Measurements from ENCODE around the gene LIME1. TPM values are rescaled to one million over a fixed set of nuclear protein-coding genes. Genes with fewer than 3 reads are reported as not detected.

LIME1 gene
- total RNA-seq, 4 donors from 2014 or later = 12.2 to 36.5 (median 16.9) TPM

DNA sequence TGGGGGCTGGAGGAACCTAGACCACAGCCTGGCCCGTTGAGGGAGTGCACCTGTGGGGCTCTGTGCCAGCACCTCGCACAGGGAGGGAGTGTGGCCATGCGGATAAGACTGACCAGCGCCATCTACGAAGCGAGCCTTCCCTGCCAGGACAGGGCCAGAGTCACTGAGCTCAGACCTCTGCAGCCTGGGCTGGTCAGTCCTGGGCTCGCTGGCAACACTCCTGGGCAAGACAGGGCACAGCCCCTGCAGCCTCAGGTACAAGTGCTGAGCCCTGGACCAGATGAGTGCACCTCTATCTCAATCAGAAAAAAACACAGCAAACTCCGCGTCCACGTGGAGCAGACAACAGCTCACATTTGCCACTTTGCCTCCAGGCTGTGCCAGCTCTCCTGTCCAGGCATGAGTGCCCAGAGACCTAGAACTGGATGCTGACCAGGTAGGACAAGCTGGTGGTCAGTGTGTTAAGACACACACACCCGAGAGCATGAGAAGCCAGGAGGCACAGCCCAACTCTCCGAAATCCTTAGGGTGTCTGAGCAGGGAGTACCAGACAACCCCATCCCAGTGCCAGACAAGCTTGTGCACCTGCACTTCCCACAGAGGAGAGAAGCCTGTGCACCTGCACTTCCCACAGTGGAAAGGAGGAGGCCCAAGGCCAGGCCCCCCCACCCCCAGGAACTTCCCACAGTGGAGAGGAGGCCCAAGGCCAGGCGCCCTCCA, 33.6 kb upstream of the LIME1 start:
- TF ChIP-seq, protein P1, sequence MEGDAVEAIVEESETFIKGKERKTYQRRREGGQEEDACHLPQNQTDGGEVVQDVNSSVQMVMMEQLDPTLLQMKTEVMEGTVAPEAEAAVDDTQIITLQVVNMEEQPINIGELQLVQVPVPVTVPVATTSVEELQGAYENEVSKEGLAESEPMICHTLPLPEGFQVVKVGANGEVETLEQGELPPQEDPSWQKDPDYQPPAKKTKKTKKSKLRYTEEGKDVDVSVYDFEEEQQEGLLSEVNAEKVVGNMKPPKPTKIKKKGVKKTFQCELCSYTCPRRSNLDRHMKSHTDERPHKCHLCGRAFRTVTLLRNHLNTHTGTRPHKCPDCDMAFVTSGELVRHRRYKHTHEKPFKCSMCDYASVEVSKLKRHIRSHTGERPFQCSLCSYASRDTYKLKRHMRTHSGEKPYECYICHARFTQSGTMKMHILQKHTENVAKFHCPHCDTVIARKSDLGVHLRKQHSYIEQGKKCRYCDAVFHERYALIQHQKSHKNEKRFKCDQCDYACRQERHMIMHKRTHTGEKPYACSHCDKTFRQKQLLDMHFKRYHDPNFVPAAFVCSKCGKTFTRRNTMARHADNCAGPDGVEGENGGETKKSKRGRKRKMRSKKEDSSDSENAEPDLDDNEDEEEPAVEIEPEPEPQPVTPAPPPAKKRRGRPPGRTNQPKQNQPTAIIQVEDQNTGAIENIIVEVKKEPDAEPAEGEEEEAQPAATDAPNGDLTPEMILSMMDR (IDR thresholded peaks at IDR 0.05) = no peak
- TF ChIP-seq POLR2A (IDR thresholded peaks at IDR 0.05) (no peak), EP300 (IDR thresholded peaks at IDR 0.05) (no peak), POLR2AphosphoS5 (IDR thresholded peaks at IDR 0.05) (no peak)
- WGBS = 81% methylated on average over 3 of the region's 13 CpGs
- no peaks in the 10 kb centered on the region for H3K9me3 ChIP-seq
- H3K4me3 ChIP-seq = no peak overlapping the region
- no peaks in the 10 kb centered on the region for H3K27me3 ChIP-seq
- peaks cover 34% of the 10 kb centered on the region for H3K36me3 ChIP-seq
- H3K27ac ChIP-seq = no peak overlapping the region
- H3K4me1 ChIP-seq = peaks cover 34% of the 10 kb centered on the region
- peak; percentile 59 to 71 for DNase-seq (ENCODE audit: low spot score in 2 of 2)

DNA sequence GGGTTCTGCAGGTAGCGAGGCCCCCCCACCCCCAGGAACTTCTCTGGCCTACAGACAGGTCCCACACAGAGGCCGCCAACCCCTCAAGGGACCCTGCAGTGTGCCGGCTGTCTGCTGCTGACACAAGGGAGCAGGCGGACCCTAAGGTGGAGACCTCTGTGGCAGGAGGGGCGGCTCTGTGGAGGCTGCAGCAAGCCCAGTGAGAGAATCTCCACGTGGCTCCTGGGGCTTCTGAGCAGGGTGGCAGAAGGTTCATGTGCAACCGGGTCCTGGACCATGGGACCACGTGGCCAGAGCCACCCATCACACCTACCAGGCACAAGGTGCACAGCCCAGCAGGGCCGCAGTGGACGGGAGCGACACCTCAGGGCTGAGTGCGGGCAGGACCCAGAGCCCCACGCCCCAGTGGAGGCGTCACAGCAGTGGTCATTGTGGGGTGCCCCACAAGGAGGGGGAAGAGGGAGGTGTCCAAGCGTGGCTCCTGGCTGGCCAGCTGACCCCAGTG, 32.9 kb upstream of the LIME1 start:
- peak in 1 of 2 donors; percentile 60 for DNase-seq (ENCODE audit: low spot score in 2 of 2)

DNA sequence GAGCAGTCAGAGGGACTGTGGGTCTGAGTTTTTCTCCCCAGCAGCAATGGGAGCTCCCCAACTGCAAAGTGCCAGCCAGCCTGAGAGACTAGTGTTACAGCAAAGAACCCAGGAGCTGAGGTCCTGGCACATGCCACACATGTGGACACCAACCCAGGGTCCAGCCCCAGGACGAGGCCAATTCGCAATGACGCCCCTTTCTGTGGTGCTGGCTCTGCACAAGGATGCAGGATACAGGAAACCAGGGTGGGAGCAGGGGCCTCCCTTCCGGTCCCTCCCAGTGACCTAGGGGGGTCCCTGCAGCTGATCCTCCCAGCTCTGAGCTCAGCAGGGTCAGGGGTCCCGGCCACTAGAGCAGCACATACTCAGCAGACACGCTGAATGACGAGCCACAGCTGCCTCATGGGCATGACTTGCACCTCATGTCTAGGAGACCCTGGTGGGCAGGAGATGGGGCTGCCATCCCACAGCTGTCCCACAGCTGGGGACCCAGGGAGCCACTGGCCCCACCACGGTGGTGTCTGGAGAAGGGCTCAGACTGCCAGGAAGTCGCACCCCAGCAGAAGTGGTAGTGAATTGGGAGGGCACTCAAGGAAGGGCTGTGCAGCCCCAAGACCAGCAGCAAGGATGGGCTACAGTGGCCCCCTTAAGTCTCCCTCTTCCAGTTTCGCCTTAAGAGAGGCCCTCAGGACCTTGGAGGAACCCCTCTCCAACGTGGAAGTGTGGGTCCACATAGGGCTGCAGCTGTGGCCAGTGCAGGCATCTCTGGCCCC, 32.3 kb upstream of the LIME1 start:
- Histone ChIP-seq H3K27me3 (no peaks in the 10 kb centered on the region), H3K4me1 (peaks cover 31% of the 10 kb centered on the region), H3K36me3 (peaks cover 38% of the 10 kb centered on the region), H3K4me3 (no peak overlapping the region), H3K9me3 (no peaks in the 10 kb centered on the region), H3K27ac (no peak overlapping the region)
- TF ChIP-seq POLR2A (IDR thresholded peaks at IDR 0.05) (no peak), POLR2AphosphoS5 (IDR thresholded peaks at IDR 0.05) (no peak), EP300 (IDR thresholded peaks at IDR 0.05) (no peak)
- TF ChIP-seq, protein P1 (IDR thresholded peaks at IDR 0.05) = no peak
- DNase-seq (ENCODE audit: low spot score in 2 of 2) = peak; percentile 56 to 69
- 73% methylated on average over 4 of the region's 11 CpGs for WGBS

More for the DNA sequence above, 32.9 kb upstream of the LIME1 start:
- H3K27me3 ChIP-seq = no peaks in the 10 kb centered on the region
- TF ChIP-seq, protein P1 (IDR thresholded peaks at IDR 0.05) = no peak
- TF ChIP-seq POLR2AphosphoS5 (IDR thresholded peaks at IDR 0.05) = no peak
- no peak for TF ChIP-seq EP300 (IDR thresholded peaks at IDR 0.05)
- no peak for TF ChIP-seq POLR2A (IDR thresholded peaks at IDR 0.05)
- H3K36me3 ChIP-seq = peaks cover 34% of the 10 kb centered on the region
- H3K4me1 ChIP-seq = peaks cover 31% of the 10 kb centered on the region
- no peaks in the 10 kb centered on the region for H3K9me3 ChIP-seq
- WGBS = no CpG with 5 or more reads among the region's 15 CpGs
- H3K27ac ChIP-seq = no peak overlapping the region
- H3K4me3 ChIP-seq = no peak overlapping the region

DNA sequence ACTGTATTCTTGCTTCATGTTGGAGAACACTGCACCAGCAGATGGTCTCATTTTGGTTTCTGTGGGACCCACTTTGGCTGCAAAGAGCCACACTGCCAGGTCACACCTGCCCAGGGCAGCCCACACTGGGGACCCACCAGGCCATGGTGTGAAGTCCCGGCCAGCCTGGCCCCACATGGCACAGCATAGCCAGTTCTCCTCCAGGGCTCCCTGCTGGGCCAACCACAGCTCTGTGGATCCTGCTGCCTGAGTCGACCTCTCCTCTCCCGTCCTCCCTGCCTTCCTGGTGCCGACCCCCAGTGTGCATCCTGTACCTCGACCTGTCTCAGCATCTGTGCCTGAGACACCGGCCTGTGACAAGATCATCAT, 31.7 kb upstream of the LIME1 start:
- peak; percentile 50 to 55 for DNase-seq (ENCODE audit: low spot score in 2 of 2)
- H3K27me3 ChIP-seq = no peaks in the 10 kb centered on the region
- TF ChIP-seq, protein P1 (IDR thresholded peaks at IDR 0.05) = no peak
- TF ChIP-seq POLR2A (IDR thresholded peaks at IDR 0.05) (no peak), EP300 (IDR thresholded peaks at IDR 0.05) (no peak), POLR2AphosphoS5 (IDR thresholded peaks at IDR 0.05) (no peak)
- WGBS = 91% methylated on average over 4 of the region's 6 CpGs
- no peak overlapping the region for H3K4me3 ChIP-seq
- no peak overlapping the region for H3K27ac ChIP-seq
- H3K36me3 ChIP-seq = peaks cover 42% of the 10 kb centered on the region
- no peaks in the 10 kb centered on the region for H3K9me3 ChIP-seq
- H3K4me1 ChIP-seq = peaks cover 31% of the 10 kb centered on the region

Measured in suprapubic skin (tissue), 4 donors.